WTC11 (cell line): ENCODE measurements around the gene CADM3. TPM values are rescaled to one million over a fixed set of nuclear protein-coding genes. Genes with fewer than 3 reads are reported as not detected.
A peak's percentile ranks its signal among the peaks of the same experiment; 100 is the strongest.

Experiments
- ATAC-seq: fragments of 200-7000 bp; cut with Tn5 transposase; 2 replicates; pipeline ENCODE4 v1.10.0; 2021; ENCODE audit warnings: mild to moderate bottlenecking, moderate library complexity
- CTCF ChIA-PET: fragments of 300-600 bp; sonication (Branson Sonifier 250); formaldehyde crosslinking; loops from one replicate; lab custom pipeline; 2021; ENCODE audit warnings: antibody characterized with exemption; lab: Charles Lee
- POLR2A ChIA-PET: fragments of 350-600 bp; sonication (Branson Sonifier 250); formaldehyde crosslinking; loops from one replicate; lab custom pipeline; 2021; ENCODE audit warnings: antibody characterized with exemption; lab: Charles Lee
- DNase-seq: peaks from one replicate; pipeline ENCODE4 v3.0.0; 2021; ENCODE audit warnings: low spot score
- H3K27ac Mint-ChIP-seq: 2 replicates; pipeline ENCODE4 v1.8.0; 2021; ENCODE audit warnings: mixed read lengths
- H3K27me3 Mint-ChIP-seq: 2 replicates; pipeline ENCODE4 v1.8.0; 2021; ENCODE audit warnings: low read depth, mild to moderate bottlenecking, moderate library complexity, mixed read lengths
- H3K36me3 Mint-ChIP-seq: 2 replicates; pipeline ENCODE4 v1.8.0; 2021; ENCODE audit warnings: mixed read lengths
- H3K4me1 Mint-ChIP-seq: 2 replicates; pipeline ENCODE4 v1.8.0; 2022; ENCODE audit warnings: mixed read lengths
- H3K4me3 Mint-ChIP-seq: 2 replicates; pipeline ENCODE4 v1.8.0; 2021; ENCODE audit warnings: mild to moderate bottlenecking, moderate library complexity, mixed read lengths
- H3K9me3 Mint-ChIP-seq: 2 replicates; pipeline ENCODE4 v1.8.0; 2021; ENCODE audit warnings: mixed read lengths
- CBFB ChIP-seq: sonication (generic); formaldehyde crosslinking; IDR thresholded peaks from 2 replicates; pipeline ENCODE4 v1.8.1; 2022; ENCODE audit warnings: mild to moderate bottlenecking, low read depth, missing genetic modification reagents
- EMX1 ChIP-seq: fragments of 250-450 bp; sonication (Bioruptor Pico); IDR thresholded peaks from 2 replicates; pipeline ENCODE4 v1.8.0; 2021; ENCODE audit warnings: mild to moderate bottlenecking
- ETV6 ChIP-seq: sonication (generic); formaldehyde crosslinking; IDR thresholded peaks from 2 replicates; pipeline ENCODE4 v1.8.1; 2022; ENCODE audit warnings: mild to moderate bottlenecking, missing genetic modification reagents
- GABPB1 ChIP-seq: sonication (generic); formaldehyde crosslinking; IDR thresholded peaks from 2 replicates; pipeline ENCODE4 v1.8.1; 2023; ENCODE audit warnings: mild to moderate bottlenecking, missing genetic modification reagents
- JAZF1 ChIP-seq: fragments of 250-450 bp; sonication (Bioruptor Pico); IDR thresholded peaks from 2 replicates; pipeline ENCODE4 v1.9.0; 2021; ENCODE audit warnings: moderate library complexity, mild to moderate bottlenecking, inconsistent platforms
- NR1H2 ChIP-seq: sonication (generic); formaldehyde crosslinking; IDR thresholded peaks from 2 replicates; pipeline ENCODE4 v1.9.0; 2021; ENCODE audit warnings: mild to moderate bottlenecking, moderate library complexity, missing genetic modification reagents
- NR3C1 ChIP-seq: sonication (generic); formaldehyde crosslinking; conservative IDR thresholded peaks from 2 replicates; pipeline ENCODE4 v1.8.1; 2023; ENCODE audit warnings: low read depth, mild to moderate bottlenecking, missing genetic modification reagents
- OVOL2 ChIP-seq: fragments of 250-450 bp; sonication (Bioruptor Pico); IDR thresholded peaks from 2 replicates; pipeline ENCODE4 v1.9.0; 2021; ENCODE audit warnings: mild to moderate bottlenecking, borderline replicate concordance
- PRRX2 ChIP-seq: fragments of 250-450 bp; sonication (Bioruptor Pico); IDR thresholded peaks from 2 replicates; pipeline ENCODE4 v1.8.0; 2021; ENCODE audit warnings: mild to moderate bottlenecking
- TP53 ChIP-seq: sonication (generic); formaldehyde crosslinking; IDR thresholded peaks from 2 replicates; pipeline ENCODE4 v1.8.1; 2023; ENCODE audit warnings: mild to moderate bottlenecking, missing genetic modification reagents
- ZNF121 ChIP-seq: sonication (generic); formaldehyde crosslinking; IDR thresholded peaks from 2 replicates; pipeline ENCODE4 v1.8.0; 2023; ENCODE audit warnings: missing genetic modification reagents
- ZNF671 ChIP-seq: fragments of 250-450 bp; sonication (Bioruptor Pico); IDR thresholded peaks from 2 replicates; pipeline ENCODE4 v1.8.0; 2021; ENCODE audit warnings: mild to moderate bottlenecking
- total RNA-seq: library from RNA; stranded (reverse); gene quantifications from 3 replicates; pipeline ENCODE4 v1.2.3, GENCODE V29; 2021
- TF ChIP-seq, protein P1 (sequence below): sonication (generic); formaldehyde crosslinking; IDR thresholded peaks from 2 replicates; pipeline ENCODE4 v1.8.1; 2023; ENCODE audit warnings: mild to moderate bottlenecking, missing genetic modification reagents, borderline replicate concordance
- TF ChIP-seq, protein P2 (sequence below): sonication (generic); formaldehyde crosslinking; IDR thresholded peaks from 2 replicates; pipeline ENCODE4 v1.8.1; 2022; ENCODE audit warnings: low read depth, mild to moderate bottlenecking, moderate library complexity, missing genetic modification reagents, borderline replicate concordance
- TF ChIP-seq, protein P3 (sequence below): fragments of 250-450 bp; sonication (Bioruptor Pico); IDR thresholded peaks from 2 replicates; pipeline ENCODE4 v1.9.0; 2021; ENCODE audit warnings: moderate library complexity, mild to moderate bottlenecking, inconsistent platforms, borderline replicate concordance

Gene CADM3
- total RNA-seq, 1 experiment from 2014 or later, result 5.1 TPM

DNA sequence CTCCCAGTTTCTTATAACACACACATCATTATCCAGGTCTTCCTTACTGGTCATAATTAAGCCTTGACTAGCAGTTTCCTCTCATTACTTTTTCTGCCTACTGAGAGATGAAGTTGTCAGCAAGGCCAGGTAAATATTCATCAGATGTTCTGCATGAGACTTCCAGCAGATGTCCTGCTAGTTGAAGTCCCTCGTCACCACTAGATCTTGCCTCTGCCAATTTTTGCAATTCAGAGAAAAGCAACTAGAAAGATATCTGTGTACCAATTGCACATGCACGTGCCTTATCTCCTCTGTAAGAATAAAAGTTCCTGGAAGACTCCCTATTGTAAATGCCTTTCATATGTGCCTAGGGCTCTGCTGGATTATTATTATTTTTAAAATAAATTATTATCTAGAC, 51.6 kb downstream of the CADM3 start:
- POLR2A ChIA-PET, result no interaction called here
- DNase-seq (no peak), ATAC-seq (no peak)
- H3K4me1 Mint-ChIP-seq, result peaks cover 25% of the 10 kb centered on the region
- H3K9me3 Mint-ChIP-seq, result no peaks in the 10 kb centered on the region
- CTCF ChIA-PET, result interaction anchor here (6.5 kb wide), 1 partner anchor 12 kb away, joined by 32 read pairs; no protein-coding TSS in a partner anchor
- TF ChIP-seq, protein P1, sequence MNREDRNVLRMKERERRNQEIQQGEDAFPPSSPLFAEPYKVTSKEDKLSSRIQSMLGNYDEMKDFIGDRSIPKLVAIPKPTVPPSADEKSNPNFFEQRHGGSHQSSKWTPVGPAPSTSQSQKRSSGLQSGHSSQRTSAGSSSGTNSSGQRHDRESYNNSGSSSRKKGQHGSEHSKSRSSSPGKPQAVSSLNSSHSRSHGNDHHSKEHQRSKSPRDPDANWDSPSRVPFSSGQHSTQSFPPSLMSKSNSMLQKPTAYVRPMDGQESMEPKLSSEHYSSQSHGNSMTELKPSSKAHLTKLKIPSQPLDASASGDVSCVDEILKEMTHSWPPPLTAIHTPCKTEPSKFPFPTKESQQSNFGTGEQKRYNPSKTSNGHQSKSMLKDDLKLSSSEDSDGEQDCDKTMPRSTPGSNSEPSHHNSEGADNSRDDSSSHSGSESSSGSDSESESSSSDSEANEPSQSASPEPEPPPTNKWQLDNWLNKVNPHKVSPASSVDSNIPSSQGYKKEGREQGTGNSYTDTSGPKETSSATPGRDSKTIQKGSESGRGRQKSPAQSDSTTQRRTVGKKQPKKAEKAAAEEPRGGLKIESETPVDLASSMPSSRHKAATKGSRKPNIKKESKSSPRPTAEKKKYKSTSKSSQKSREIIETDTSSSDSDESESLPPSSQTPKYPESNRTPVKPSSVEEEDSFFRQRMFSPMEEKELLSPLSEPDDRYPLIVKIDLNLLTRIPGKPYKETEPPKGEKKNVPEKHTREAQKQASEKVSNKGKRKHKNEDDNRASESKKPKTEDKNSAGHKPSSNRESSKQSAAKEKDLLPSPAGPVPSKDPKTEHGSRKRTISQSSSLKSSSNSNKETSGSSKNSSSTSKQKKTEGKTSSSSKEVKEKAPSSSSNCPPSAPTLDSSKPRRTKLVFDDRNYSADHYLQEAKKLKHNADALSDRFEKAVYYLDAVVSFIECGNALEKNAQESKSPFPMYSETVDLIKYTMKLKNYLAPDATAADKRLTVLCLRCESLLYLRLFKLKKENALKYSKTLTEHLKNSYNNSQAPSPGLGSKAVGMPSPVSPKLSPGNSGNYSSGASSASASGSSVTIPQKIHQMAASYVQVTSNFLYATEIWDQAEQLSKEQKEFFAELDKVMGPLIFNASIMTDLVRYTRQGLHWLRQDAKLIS, result no peak
- TF ChIP-seq, protein P2, sequence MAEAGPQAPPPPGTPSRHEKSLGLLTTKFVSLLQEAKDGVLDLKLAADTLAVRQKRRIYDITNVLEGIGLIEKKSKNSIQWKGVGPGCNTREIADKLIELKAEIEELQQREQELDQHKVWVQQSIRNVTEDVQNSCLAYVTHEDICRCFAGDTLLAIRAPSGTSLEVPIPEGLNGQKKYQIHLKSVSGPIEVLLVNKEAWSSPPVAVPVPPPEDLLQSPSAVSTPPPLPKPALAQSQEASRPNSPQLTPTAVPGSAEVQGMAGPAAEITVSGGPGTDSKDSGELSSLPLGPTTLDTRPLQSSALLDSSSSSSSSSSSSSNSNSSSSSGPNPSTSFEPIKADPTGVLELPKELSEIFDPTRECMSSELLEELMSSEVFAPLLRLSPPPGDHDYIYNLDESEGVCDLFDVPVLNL (CRISPR knock-in tag), result no peak
- H3K27me3 Mint-ChIP-seq, result no peaks in the 10 kb centered on the region
- H3K27ac Mint-ChIP-seq, result no peak overlapping the region
- no peaks in the 10 kb centered on the region for H3K36me3 Mint-ChIP-seq
- H3K4me3 Mint-ChIP-seq, result no peak overlapping the region

DNA sequence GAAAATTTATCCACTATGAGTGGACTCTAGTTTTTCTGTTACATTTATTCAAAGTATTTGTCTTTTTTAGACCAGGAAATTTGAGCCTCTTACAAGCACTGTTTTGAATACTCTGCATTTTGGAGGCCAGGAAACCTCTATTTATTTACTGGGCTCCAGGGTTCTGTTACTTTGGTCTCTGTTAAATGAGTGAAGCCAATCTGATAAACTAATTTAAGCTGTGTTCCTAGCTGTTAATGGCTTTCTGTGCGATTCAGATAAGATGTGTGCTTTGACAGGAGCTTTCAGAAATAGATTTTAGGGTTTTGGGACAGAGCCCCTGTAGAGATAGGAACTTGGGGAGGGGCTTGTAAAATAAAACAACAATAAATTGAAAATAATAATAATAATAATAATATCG, 57.1 kb downstream of the CADM3 start:
- Mint-ChIP-seq H3K27ac (no peak overlapping the region), H3K27me3 (no peaks in the 10 kb centered on the region), H3K36me3 (no peaks in the 10 kb centered on the region), H3K9me3 (no peaks in the 10 kb centered on the region), H3K4me1 (no peaks in the 10 kb centered on the region), H3K4me3 (no peak overlapping the region)
- ChIA-PET POLR2A (no interaction called here), CTCF (interaction anchor here (2.2 to 3.4 kb wide), 3 partner anchors 10 to 17 kb away, joined by 7 to 10 read pairs (median 7); no protein-coding TSS in a partner anchor)
- ATAC-seq (no peak), DNase-seq (no peak)
- TF ChIP-seq, protein P3, sequence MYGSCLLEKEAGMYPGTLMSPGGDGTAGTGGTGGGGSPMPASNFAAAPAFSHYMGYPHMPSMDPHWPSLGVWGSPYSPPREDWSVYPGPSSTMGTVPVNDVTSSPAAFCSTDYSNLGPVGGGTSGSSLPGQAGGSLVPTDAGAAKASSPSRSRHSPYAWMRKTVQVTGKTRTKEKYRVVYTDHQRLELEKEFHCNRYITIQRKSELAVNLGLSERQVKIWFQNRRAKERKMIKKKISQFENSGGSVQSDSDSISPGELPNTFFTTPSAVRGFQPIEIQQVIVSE (CRISPR knock-in tag), result no peak
- TF ChIP-seq PRRX2 (CRISPR knock-in tag) (no peak), JAZF1 (no peak), ZNF121 (no peak), TP53 (no peak), NR3C1 (CRISPR knock-in tag) (no peak), EMX1 (CRISPR knock-in tag) (no peak), ZNF671 (CRISPR knock-in tag) (no peak), NR1H2 (CRISPR knock-in tag) (no peak)

DNA sequence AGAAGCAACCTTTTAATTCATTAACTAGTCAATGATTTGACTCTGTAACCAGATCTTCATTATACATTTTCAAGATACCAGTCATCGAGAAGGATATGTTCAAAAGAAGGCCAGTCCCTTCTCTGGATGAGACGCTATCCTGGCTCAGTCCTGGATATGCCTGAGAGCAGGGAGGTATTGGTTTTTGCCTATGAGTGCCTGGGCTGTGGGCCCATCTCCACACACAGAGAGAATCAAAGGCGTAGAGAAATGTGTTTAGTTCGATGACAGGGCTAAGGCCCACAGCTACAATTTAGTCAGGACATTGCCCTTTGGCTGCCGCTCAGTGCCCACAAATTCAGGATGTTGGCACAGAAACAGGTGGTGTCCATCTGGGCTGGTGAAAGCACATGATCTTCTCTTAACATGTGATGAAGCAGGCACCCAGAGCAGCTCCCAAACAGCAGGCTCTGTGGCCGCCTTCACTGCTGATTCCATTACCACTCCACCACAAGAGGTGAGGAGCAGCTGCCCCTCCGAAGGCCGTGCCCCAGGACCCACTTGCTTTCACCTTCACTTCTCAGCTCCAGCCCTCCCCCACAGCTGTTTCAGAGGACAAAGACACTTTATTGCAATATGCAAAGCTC, 58.0 kb downstream of the CADM3 start:
- H3K27me3 Mint-ChIP-seq, result no peaks in the 10 kb centered on the region
- DNase-seq, result no peak
- CTCF ChIA-PET, result interaction anchor here (2.2 to 3.4 kb wide), 3 partner anchors 11 to 18 kb away, joined by 7 to 10 read pairs (median 7); no protein-coding TSS in a partner anchor
- H3K4me3 Mint-ChIP-seq, result no peak overlapping the region
- ATAC-seq, result 0 out of 2 replicates have a peak, but pooled peaks have one; percentile 24
- POLR2A ChIA-PET, result no interaction called here
- H3K36me3 Mint-ChIP-seq, result no peaks in the 10 kb centered on the region
- H3K9me3 Mint-ChIP-seq, result no peaks in the 10 kb centered on the region
- TF ChIP-seq OVOL2 (CRISPR knock-in tag), result no peak
- no peak overlapping the region for H3K27ac Mint-ChIP-seq
- no peaks in the 10 kb centered on the region for H3K4me1 Mint-ChIP-seq

DNA sequence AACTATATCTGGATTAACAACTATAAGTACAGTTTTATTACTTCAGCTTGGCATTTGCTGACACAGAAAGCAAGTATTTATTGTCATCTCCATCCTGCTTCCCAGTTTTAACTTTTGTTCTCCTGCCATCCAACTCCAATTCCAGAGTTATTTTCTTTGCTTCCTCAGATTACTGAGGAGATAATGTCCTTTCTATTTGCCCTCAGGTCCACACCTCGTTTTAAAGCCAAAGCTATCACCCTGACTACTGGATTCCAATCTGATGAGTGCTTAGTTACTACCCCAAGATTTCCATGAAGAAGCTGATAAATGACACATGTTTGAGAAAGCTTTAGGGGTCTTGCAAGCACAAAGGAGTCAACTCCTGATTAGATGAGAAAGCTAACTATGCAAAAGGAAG, 58.5 kb downstream of the CADM3 start:
- ATAC-seq, result no peak
- H3K27ac Mint-ChIP-seq, result no peak overlapping the region

More for the DNA sequence above, 58.5 kb downstream of the CADM3 start:
- TF ChIP-seq ETV6 (CRISPR knock-in tag) (no peak), CBFB (no peak), GABPB1 (CRISPR knock-in tag) (no peak)
- POLR2A ChIA-PET, result no interaction called here
- Mint-ChIP-seq H3K4me3 (no peak overlapping the region), H3K9me3 (no peaks in the 10 kb centered on the region), H3K4me1 (no peaks in the 10 kb centered on the region), H3K36me3 (no peaks in the 10 kb centered on the region), H3K27me3 (no peaks in the 10 kb centered on the region)
- CTCF ChIA-PET, result interaction anchor here (2.2 to 3.4 kb wide), 3 partner anchors 11 to 19 kb away, joined by 7 to 10 read pairs (median 7); no protein-coding TSS in a partner anchor
- no peak for DNase-seq
